Measurements from ENCODE around the gene TBC1D8.
"Not testable (repeated sequence)": the region's sequence is repeated elsewhere in the genome, so short reads cannot be mapped to it uniquely, and the experiment has no call there.

The TBC1D8 gene

GRCh38 chr2:101064125-101064502 is 87.1 kb downstream of the TBC1D8 start:
- no peak for DNase-seq (ENCODE audit: low spot score)

GRCh38 chr2:101063352-101064124 is 87.6 kb downstream of the TBC1D8 start:
- DNase-seq (ENCODE audit: low spot score), result peak; percentile 46

- DNase-seq (ENCODE audit: low spot score), result no peak
Observed at GRCh38 chr2:101058386-101058785, 92.8 kb downstream of the TBC1D8 start.

- no peak for DNase-seq (ENCODE audit: low spot score)
Observed at GRCh38 chr2:101057051-101057933, 93.9 kb downstream of the TBC1D8 start.

- no peak for DNase-seq (ENCODE audit: low spot score)
Observed at GRCh38 chr2:101053117-101053516, 98.1 kb downstream of the TBC1D8 start.

DNA sequence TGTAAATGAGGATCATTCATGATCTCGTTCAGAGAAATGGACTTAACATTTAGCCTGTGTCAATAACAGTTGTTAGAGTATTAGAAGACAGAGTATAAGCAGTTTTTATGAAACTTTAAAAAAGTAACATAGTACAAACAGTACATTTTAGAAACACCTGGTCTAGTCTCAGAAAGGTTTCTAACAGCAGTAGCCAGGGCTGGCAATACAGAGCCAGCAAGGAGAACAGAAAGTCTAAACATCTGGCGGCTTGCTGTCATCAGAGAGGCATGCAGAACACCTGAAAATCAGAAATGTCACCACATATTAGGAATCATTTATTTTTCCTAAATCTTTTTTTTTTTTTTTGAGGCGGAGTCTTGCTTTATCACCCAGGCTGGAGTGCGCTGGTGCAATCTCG is 99.0 kb downstream of the TBC1D8 start:
- DNase-seq (ENCODE audit: low spot score), result no peak

GRCh38 chr2:101050886-101051285 is 100.3 kb downstream of the TBC1D8 start:
- DNase-seq (ENCODE audit: low spot score), result not testable (repeated sequence)

DNA sequence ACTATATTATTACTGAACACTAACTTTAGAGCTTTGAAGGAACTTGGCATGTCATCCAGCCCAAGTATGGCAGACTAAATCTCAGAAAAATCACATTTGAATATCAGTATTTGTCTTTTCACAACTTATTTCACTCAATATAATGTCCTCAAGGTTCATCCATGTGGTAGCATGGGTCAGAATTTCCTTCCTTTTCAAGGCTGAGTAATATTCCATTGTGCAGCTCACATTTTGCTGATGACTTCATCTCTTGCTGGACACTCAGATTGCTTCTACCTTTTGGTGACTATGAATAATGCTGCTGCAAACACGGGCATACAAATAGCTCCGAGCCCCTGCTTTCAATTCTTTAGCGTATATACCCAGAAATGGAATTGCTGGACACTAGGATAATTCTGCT is 102.4 kb downstream of the TBC1D8 start:
- DNase-seq (ENCODE audit: low spot score), result no peak

DNA sequence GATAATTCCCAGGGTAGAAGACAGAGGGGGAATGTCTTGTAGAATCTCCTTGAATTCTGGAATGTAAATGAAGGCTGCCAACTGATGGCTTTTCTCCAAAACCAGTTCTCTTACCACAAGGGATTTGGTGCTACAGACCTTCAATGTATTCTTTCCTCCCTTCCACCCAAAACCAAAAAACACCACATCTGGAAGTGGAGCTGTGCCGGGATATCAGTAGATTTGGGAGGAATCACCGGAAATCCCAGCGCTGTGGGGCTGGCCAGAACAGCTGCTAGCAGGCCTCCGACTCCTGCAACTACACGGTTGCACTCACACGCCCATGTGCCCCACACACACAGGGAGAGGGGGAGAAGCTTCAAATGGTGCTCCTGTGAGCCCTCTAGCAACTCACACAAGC is 103.4 kb downstream of the TBC1D8 start:
- DNase-seq (ENCODE audit: low spot score), result no peak

DNA sequence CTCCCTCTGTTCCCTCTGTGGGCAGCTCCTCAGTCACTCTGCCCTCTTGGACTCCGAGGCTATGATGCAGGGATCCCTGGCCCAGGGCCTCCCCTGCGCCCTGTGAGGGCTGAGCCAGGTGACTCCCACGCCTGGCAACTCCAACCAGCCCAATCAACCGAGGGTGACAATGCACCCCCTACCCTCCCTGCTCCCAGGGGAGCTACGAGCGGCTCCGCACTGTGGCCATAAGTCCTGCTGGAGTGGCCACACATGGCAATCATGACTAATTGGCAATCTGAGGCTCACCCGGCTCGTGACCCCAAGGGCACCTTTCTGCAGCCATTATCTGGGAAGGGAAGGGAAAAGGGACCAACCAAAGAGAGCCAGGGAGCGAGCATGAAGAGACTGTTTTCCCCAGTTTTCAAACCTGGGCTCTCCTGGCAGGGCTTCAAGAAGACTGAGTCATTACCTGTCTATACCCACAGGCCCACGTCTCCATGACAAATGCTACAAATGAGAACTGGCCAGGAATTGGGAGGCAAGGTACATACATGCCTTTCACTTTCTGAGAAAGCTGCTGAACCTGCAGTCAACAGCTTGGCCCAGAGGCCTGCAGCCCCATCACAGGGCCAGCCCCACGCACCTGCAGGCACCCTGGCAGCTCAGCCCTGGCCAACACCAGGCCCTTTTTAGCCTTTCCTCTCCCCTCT is 104.0 kb downstream of the TBC1D8 start:
- no peak for DNase-seq (ENCODE audit: low spot score)

DNA sequence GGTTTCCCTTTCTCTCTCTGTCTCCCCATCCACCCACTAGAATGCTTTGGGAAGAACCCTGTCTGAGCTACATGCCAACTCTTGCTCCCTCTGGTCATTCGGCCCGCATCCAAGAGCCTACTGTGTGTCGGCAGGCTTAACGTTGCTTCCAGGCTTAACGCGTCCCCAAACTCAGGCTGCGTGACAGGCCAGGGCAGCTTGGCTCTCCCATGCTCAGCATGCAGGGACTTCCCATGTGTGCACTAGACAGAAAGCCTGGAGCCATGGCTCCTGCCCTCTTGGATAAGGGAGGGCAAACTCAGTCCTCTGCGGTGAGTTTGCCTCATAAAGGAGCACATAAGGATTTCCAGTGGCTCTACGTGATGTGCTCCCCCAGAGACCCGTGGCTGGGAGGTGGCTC is 105.9 kb downstream of the TBC1D8 start:
- no peak for DNase-seq (ENCODE audit: low spot score)

GRCh38 chr2:101041413-101041812 is 109.8 kb downstream of the TBC1D8 start:
- no peak for DNase-seq (ENCODE audit: low spot score)

DNA sequence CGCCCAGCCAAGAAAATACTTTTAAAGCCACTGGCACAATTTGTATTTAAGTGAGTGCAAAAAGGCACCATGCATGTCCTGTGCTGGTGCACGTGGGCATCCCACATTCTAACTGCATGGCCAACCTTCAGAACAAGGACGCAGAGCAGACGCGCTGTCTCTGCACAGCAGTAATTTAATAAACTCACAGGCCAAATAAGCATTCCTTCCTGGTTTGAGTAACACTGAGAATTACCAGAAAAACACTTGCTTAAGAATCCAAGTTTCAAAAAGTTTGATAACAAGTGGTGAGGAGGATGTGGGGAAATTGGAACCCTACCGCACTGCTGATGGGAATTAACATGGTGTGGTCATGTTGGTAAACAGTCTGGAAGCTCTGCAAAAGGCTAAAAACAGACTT is 110.4 kb downstream of the TBC1D8 start:
- DNase-seq (ENCODE audit: low spot score), result no peak

DNA sequence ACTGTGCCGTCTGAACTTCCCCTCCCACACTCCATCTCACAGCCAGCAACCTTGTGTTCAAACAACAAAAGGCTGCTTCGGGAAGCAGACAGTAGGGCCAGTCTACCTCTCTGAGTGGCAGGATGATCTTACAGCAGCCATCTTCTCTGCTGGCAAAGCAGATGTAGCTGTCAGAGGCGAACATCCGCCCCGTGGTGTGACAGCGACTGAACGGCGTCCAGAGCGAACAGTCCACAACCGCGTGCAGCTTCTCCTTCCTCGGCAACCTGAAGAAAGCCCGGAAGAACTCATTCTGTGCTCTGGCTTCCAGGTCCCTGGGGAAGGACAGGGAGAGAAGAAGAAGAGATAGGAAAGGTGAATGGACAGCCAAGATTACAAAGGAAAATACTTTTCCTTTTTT is 111.1 kb downstream of the TBC1D8 start:
- DNase-seq (ENCODE audit: low spot score), result no peak

DNA sequence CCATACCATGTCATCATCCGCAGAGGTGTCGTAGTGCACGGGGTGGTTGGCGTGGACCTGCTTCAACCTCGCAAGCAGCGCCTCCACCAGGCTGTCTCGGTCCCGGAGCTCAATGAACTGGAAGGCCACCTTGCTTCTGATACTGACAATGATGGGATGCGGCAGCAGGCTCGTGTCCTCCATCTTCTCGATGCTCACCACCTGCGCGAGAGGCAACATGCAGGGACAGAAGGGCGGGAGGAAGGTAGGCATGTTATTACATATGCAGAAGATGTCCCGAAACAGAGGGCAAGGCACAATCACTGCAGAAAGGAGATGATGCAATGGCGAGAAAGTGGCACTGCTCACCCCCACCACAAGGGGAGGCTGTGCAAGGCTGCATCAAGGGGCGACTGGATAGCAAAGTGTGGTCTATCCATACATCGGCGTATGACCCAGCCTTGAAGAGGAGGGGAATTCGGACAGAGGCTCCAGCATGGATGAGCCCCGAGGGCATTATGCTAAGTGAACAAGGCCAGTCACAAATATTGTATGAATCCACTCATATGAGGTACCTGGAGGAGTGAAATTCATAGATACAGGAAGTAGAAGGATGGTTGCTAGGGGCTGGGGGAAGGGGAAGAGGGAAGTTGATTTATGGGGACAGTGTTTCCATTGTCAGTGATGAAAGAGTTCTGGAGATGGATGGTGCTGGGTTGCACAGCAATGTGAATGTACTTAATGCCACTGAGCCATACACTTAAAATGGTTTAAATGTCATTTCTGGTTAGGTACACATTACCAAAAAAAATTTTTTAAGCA is 112.5 kb downstream of the TBC1D8 start:
- no peak for DNase-seq (ENCODE audit: low spot score)

DNA sequence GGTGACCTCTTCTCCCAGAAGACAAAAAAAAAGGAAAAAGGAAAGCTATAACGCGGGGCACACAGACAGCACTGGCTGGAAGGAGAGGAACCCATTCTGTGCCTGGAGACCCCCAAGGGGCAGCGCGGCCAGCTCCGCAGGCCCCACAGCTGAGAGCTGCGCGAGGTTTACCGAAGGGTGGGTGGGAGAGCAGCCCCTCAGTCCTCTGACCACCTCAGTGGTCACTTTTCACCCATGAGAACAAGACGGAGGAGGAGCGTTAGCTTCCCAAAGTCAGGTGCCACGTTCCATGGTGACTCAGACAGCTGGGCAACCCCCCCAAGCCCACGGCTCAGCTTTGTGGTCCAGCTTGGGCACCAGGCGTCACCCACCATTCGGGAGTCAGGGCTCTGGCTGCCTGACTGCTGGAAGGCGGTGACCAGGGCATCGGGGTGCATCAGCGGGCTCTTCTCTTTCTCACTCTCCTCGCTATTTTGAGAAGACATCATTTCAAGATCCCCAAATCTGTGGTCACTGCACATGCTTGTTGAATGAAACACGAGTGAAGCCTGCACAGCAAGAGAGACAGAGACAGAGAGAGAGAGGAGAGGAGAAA is 113.9 kb downstream of the TBC1D8 start:
- no peak for DNase-seq (ENCODE audit: low spot score)

DNA sequence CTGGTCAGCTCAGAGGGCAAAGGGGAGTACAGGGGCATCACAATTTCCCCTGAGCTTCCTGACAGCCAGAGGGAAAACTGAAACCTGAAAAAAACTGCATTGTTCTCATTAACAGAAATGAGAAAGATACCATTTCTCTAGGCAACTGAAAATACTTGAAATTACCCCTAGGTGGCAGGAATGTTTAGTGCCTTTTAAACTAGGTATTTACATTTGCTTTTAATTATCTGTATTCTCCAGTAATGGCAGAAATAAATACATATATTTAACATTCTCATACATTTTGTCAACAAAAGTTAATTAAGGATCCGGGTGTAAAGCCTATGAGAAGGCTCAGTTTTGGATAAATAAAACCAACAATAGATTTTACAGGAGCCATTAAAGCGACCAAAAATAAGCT is 114.6 kb downstream of the TBC1D8 start:
- DNase-seq (ENCODE audit: low spot score), result peak; percentile 37

GRCh38 chr2:101032084-101032776 is 119.0 kb downstream of the TBC1D8 start:
- DNase-seq (ENCODE audit: low spot score), result no peak

DNA sequence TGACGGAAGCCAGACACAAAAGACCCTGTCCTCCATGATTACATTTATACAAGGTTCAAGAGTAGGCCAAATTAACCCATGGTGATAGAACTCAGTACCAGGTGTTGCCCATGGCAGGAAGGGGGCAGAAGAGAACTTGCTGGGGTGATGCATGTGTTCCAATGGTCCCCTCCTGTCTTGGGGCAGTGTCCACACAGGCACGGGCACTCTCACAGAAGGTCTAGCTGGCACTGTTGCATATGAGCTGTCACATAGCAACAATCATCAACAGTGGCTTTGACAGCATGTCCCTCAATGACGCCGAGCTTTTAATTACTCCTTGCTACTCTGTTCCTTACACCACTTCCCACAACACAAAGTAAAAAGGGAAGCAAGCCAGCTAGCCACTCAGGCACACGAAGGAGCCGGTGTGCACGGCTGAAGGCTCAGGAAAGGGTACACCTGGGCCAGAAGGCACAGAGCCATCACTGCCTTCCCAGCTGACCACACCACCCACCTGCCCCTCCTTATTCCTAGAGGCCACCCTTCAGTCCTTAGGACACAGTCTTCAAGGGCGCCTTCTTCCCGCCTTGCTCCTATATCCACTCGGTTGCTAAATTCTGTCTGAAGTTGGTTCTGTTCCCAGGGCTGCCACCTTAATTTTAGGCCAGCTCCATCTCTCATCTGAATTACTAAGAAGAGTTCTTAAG is 120.2 kb downstream of the TBC1D8 start:
- DNase-seq (ENCODE audit: low spot score), result no peak

DNA sequence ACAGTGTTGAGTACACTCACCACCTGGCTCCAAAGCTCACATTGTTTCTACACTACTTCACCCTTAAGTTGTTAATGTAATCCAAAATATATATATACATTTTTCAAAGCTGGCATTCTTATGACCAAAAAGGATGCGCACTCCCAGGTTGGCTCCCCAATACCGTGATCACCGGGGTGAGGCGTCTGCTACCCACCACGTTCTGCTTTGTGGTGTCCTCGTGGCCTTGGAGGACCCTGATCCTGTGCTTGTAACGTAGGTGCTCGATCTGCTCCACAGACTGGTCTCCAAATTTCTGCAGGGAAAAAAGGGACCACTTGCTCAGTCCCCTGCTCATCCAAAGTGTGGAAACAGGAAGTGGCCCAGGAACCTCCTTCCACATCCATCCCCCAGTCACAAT is 123.3 kb downstream of the TBC1D8 start:
- no peak for DNase-seq (ENCODE audit: low spot score)

Measured in AG08396 (cell line).